Activated CD8-positive, alpha-beta memory T cell treated with anti-CD3 and anti-CD28 coated beads, Interleukin-2, amount 50 U/mL, for 24 hours (primary cell): Measurements from ENCODE around the gene GAB2.

Experiments used
- DNase-seq: peaks from one replicate; pipeline ENCODE4 v3.0.0-alpha.2; 2020; ENCODE audit errors: extremely low read depth

GAB2 gene

DNA sequence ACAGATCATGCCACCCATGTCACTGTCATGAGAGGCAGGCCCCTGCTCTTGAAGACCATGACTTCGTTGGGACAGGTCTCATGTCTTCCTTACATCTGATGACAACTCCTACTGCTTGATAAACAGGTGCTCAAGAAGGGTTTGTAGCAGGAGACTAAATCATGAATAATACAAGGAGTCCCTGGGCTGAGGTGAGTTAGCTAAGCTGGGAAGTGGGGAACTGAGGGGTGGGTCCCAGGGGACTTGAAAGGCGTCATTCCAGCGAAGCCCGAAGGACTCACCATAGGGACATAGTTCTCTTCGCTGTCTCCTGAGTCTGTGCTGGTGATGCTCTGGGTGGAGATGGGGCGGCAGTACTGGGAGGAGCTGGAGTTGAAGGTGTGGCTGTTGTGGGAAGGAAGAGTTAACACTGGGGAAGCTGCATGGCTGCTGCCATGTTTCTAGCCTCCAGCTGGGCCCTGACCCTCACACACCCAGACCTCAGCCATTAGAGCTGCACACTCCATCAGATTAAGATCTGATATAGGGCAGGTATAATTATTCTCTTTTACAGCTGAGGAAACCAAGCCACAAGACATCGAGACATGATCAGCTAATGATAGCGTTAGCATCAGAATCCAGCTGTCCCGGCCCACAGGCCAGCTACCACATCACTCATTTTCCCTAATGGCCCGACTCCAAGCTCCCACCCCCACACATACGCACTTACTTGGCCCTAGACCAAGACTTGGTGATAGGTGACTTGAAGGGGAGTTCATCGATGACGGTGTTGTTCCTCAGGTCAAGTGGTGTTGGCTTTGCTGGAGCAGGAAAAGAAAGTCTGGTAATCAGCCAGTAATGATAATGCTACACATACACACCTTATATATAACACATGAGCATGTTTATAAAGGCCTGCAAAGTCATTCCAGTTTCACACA lies 196.0 kb downstream of the GAB2 start:
- DNase-seq: no peak

DNA sequence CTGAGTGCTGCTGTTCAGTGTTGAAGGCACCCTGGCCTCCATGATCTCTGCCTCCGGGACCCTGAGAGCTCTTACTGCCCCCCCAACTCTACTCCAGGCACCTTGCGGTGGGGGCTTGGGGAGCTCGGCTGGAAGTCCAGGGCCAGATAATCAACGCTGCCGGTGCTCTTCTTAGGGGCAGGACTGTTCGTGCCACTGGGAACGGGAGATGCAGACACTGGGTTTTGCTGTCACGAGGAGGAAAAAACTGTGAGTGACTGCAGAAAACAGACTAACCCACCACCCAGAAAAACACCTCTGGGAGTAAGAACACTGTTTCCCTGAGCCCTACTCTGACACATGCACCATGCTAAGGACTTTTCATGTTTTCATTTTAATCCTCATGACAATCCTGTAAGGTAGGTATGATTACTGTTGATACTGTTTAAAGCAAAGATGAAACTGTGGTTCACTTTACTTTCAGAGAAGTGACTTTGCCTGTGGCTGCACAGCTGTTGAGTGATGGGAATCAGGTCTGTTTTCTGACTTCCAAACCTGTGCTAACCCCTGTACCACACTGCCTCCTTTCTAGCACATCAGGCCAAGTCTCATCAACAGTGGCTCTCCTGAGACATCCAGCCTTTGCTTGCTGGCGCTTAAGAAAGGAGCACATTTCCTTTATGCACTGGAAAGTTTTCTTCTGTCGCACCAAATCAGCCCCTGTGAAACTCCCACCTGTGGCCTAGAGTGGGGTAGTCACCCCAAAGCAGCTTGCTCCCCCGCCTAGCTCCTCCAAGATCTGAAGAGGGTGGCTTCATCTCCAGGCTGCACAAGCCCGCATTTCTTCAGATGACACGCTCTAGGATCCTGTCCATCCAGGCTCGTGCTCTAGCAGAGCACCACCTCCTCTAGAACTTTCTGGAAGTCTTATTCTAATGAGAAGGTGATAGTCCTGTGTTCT lies 197.1 kb downstream of the GAB2 start:
- no peak for DNase-seq

DNA sequence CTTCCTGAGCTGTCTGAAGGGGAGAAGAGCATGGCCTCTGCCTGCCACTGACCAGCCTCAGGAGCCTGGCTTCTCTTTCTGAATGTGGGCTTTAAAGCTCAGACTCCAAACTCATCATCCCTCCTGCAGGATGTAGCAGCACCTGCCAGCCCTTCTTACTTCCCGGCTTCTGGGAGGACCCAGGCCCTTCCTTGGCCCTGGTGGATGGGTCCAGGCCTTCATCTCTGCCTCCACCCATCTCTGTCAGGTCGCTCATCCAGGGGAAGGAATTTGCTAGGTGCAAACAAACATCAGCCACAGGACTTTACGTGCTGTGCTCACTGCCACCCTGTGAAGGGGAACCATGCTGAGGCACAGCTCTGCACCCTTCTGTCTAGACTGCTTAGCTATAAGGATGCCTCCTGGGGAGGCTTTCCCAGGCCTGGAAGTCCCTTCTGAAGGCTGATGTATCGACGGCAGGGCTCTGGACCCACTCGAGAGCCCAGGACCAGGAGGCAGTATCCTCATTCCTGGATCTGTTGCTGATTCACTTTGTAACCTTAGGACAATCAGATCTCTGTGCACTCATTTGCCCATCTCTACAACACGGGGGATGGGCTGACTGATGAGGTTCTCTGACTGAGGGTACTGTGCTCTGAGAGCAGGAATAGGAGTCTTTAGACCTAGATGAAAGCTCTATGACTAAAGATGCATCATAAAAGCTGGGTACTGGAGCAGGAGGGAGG lies 198.0 kb downstream of the GAB2 start:
- no peak for DNase-seq

DNA sequence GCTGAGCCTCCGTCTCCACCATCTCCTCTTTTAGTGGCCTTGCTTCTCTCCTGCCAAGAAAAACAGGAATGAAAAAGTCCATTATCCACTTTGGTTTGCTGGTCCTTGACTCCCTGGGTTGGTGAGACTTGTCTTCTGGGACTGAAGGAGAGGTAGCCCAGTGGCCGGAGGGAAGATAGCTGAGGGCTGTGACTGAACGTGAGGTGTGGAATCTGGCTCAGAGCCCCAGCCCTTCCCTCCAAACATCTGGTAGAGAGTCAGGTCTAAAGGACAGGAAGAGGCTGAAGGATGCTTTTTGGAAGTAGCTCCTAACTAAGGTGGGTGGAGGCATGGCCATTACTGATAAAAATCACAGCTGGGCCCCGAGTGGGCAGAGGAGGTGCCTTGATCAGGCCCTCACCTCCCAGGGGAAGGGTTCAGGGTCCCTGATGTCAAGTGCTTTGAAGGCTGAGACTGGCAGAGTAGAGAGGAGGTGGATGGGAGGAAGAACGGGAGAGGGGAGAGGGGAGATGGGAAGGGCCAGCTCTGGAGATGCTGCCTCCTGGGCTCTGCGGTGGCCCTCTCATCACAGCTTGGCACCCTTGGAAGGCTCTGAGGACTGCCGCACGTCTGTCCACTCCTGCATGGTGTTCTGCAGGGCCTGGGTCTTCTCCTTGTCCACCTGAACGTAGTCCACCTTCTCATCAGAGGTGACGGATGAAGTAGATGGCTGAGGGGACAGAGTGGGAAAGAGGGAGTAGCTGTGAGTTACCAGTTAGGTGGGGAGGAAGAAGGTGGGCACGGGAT lies 198.7 kb downstream of the GAB2 start:
- no peak for DNase-seq

DNA sequence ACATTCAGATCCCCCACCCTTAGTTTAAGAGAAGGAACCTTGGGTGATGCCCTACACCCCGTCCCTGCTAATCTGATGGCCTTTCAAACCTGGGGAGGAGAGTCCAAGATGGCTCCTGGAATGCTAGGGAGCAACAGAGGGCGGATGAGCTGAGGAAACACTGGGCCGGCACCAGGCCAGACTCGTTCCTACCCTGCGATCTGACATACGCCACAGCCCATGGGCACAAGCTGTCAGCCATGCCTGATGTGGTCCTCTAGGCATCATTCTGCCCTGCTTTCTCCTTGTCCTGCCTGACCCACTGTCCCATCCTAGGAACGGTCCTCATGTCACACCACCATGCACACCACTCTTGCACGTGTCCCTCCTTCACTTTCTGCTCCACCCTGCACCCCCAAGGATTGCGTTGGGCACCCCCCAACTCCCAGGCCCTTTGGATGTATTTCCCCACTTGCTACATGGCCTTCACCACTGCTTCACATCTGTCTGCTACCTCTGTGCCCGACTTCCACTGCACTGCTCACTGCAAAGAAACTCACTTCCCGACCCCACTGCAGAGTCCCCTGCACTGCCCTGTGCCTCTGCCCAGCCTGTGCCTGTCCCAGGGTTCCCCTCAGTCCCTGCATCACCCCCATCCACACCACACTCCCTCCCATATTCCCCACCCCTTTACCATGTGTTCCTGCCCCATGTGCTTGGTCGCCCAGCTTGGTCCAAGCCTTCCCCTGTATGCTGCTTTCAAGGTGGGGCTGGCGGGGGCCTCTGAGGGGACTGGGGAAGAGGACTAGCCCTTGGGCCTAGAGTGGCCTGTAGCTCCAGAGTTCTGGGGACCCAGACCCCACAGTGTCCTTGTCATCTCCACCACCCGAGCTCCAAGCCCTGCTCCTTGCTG lies 199.7 kb downstream of the GAB2 start:
- DNase-seq: no peak

DNA sequence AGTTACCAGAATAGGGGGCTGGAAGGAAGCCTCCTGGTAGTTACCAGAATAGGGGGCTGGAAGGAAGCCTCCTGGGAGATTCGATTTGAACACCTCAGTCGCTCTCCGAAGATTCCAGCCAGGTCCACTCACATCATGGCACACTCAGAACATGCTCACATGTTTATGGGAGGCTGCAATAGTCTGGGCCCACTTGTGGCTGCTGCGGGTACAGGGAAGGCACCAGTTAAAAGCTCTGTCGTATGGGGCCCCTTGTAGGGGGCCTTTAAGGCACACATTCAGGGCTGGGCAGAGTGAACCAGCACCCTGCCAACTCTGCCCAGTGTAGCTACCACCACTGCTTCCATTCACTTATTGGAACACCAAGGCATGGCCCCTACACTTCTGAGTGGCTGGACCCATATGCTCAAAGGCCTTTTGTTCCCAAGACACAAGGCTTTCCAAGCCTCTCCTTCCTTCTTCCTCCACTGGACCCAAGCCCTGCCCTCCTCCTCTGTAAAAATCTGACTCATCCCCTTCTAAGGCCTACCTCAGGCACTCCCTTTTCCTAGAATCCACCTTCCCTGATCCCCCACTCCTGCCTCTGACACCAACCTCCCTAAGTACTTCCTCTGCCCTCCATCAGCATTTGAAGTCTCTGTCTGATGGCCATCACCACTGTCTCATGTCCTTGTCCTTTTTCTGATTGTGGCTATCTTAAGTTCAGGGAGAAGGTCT lies 200.9 kb downstream of the GAB2 start:
- DNase-seq: no peak

DNA sequence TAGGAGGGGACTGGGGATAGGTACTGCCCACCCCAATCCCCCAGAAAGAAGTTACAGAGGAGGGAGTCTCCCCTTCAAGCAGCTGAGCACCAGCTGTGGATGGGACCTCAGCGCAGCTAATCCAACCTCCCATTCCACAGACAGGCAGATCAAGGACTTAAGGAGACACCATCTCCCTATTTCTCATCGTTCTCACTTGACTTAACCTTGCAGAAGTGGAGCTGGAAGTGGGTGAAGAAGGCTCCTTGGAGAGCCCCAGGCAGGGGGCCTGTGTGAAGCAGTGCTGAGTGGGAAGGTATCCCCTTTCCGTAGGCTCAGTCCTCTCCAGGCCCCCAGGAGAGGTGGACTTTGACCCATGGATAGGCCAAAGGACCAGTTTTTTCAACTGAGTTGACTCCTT lies 201.6 kb downstream of the GAB2 start:
- no peak for DNase-seq

DNA sequence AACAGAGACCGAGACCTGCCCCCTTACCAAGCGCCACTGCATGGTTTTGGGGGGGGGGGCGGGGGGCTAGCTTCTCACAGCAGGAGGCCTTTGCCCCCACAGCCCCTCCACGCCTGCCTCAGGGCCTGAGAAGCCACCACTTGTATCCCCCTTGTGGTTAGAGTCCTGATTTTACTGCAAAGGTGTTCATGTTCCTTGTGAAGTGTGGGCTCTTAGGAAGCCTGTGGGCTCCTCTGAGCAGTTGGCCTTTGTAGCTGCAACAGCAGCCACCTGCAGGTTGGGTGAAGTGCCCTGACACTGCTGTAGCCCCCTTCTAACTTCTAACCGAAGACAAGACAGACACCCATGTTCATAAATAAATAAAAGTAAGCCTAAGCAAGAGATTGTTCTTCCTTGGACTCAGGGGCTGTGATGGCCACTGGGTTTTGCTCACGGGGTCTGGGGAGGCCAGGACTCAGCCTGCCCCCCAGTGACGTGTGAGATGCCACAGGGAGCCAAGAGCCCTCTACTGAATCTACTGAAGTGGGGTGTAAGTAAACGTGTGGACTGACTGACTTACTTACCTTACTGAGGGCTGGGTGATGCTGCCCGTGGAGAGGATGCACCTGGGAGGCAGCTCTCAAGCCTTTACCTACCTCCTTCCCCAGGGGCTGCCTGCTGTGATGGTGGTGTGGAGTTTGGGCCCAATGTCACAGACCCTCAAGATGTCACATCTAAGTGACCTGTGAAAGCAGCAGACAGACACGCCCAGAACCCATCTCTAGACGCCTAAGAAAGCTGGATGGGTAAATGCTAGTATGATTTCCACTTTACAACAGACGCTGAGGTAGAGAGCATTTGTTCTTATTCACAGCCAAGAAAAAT lies 203.1 kb downstream of the GAB2 start:
- DNase-seq: no peak

DNA sequence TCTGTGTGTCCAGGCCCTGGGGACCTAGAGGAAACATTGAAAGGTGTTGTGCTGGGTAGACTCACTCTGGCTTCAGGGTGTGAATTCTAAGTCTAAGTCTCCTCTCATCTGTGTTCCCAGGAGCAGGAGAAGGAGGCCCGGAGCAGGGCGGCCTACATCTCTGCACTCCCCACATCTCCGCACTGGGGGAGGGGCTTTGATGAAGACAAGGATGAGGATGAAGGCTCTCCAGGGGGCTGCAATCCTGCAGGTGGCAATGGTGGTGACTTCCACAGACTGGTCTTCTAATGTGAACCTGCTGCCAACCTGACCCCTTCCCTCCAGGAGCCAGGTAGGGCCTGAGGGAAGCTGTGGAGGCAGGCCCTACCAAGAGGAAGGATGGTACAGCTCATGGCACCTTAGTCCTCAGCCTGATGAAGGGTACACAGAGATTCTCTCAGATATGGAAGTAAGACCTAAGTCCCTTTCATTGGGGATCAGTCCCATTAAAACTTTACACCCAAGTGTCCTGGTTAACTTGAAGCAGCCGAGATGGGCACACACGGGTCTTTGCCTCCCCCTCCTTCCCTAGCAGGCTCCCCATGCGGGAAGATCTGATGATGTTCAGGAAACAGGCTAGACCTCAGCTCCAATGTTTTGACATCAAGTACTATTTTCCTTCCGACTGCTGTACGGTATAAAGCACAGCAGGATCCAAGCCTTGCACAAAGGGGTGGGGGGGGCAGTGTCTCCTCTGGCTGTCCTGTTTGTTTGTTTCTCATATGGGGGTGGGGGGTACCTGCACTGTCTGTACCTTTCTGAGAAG lies 203.9 kb downstream of the GAB2 start:
- no peak for DNase-seq

DNA sequence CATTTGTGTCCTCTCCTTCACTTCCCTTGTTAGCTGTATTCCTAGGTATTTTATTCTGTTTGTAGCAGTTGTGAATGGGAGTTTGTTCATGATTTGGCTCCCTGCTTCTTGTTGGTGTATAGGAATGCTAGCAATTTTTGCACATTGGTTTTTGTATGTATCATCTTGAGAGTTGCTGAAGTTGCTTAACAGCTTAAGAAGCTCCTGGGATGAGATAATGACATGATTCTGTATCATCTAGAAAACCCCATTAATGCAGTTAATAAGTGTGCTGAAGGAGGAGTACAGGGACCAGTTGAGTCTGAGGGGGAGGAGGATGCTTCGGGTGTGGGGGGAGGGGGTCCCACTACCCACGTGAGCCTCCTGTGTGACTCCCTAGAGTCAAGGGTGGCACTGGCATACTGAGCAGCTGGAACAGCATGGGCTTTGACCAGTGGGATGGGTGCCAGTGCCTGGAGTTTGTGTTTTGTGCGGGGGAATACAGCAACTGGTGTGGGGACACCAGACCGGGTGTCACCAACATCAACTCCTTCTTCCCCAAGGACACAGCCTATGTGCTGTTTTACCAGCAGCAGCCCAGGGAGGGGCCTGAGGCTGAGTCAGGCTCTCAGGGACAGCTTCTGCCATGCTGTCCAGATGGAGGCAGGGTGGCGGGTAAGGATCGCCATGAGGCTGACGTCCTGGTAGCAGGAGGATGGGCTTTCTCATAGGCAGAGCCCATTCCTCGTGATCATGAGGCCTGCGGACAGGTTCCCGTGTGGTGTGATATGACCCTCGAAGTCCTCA lies 204.8 kb downstream of the GAB2 start:
- DNase-seq: no peak

DNA sequence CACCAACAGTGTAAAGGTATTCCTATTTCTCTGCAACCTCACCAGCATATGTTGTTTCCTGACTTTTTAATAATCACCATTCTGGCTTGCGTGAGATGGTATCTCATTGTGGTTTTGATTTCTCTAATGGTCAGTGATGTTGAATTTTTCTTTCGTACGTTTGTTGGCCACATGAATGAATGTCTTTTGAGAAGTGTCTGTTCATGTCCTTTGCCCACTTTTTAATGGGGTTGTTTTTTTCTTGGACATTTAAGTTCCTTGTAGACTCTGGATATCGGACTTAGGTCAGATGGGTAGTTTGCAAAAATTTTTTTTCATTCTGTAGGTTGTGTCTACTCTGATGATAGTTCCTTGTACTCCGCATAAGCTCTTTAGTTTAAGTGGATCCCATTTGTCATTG lies 206.1 kb downstream of the GAB2 start:
- DNase-seq: no peak

DNA sequence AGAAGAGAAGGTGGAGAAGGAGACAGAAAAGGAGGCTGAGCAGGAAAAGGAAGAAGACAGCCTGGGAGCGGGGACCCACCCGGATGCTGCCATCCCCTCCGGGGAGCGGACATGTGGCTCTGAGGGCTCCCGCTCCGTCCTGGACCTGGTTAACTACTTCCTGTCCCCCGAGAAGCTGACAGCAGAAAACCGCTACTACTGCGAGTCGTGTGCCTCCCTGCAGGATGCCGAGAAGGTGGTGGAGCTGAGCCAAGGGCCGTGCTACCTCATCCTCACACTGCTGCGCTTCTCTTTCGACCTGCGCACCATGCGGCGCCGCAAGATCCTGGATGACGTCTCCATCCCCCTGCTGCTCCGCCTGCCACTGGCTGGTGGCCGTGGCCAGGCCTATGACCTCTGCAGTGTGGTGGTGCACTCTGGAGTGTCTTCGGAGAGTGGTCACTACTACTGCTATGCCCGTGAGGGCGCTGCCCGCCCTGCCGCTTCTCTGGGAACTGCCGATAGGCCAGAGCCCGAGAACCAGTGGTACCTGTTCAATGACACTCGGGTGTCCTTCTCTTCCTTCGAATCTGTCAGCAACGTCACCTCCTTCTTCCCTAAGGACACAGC lies 207.5 kb downstream of the GAB2 start:
- DNase-seq: no peak

DNA sequence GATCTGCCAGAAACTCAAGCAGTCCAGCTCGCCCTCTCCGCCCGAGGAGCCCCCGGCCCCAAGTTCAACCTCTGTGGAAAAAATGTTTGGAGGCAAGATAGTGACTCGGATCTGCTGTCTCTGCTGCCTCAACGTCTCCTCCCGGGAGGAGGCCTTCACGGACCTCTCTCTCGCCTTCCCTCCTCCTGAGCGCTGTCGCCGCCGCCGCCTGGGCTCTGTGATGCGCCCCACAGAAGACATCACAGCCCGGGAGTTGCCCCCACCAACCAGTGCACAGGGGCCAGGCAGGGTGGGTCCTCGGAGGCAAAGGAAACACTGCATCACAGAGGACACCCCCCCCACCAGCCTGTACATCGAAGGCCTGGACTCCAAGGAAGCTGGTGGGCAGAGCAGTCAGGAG lies 208.1 kb downstream of the GAB2 start:
- no peak for DNase-seq

DNA sequence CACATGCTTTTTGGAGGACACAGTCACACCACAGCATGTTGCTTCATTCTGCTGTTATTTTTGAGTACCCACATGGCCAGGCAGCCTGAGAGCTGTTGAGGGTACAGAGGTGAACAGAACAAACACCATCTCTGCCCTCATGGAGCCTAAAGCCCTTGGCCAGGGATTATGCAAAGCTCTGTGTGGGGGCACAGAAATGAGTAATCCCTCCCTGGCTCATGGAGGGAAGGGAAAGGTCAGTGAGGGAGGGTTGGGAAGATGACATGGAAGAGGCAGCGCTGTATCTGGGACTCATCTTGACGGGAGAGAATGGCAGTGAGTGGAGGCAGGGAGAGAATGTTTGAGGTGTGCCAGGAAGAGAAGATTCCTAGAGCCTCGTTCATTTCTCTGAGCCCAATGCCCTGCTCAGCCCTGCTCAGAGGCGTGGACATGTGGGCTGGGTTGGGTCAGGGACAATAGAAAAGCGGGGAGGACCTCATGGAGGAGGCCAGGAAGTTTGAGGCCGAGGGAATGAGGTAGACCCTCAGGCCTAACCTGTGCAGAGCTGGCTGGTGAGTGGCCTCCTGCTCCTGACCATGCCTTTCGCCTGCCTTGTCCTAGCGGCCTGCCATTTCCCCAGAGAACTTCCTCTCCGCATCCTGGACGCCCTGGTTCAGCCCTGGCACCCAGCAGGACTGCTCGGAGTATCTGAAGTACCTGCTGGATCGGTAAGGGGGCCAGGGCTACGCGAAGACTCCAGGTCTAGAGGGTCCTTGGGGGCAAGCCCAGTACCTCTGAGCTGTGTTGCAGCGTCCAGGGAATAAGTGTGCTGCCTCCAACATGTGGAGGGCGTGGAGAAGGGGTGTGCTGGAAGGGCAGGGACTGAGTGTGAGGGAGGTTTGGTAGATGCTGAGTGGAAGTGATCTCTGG lies 209.1 kb downstream of the GAB2 start:
- no peak for DNase-seq

DNA sequence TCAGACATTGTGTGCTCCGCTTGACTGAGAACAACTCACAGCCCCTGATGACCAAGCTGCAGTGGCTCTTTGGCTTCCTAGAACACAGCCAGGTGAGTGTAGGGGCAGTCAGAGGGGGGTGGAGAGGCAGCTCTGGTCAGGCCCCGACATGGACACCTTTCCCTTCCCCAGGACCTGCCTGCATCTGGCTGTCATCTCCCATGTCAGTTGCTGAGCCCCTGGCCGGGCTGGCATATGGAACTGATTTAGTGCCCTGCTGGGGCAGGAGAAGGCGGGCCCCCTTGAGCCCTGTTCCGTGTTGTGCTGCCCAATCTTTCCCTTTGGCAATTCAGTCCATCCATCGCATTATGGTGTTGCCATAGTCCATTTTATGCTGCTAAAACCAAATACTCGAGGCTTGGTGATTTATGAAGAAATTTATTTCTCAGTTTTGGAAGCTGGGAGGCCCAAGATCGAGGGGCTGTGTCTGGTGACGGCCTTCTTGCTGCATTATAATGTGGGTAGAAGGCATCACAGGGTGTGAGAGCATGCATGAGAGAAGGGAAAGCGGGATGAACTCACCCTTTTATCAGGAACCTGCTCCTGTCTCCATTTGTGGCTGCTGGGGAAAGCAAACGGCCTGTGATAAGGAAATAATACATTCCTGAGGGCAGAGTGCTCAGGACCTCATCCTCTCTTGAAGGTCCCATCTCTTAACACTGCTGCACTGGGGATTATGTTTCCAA lies 209.9 kb downstream of the GAB2 start:
- no peak for DNase-seq
